Neural progenitor cell (in vitro differentiated cells): Measurements from ENCODE around the gene PDE5A.

Experiments
- CTCF ChIP-seq: fragments of 200-600 bp; sonication (generic); IDR thresholded peaks from 2 replicates; pipeline ENCODE4 v1.5.1; 2017; ENCODE audit warnings: antibody characterized with exemption, mild to moderate bottlenecking
- EZH2 ChIP-seq: fragments of 200-600 bp; sonication (generic); IDR thresholded peaks from 2 replicates; pipeline ENCODE4 v1.6.1; 2017; ENCODE audit warnings: antibody characterized with exemption, mild to moderate bottlenecking, moderate library complexity
- EZH2phosphoT487 ChIP-seq: fragments of 200-600 bp; sonication (generic); IDR thresholded peaks from 2 replicates; pipeline ENCODE4 v1.6.1; 2017; ENCODE audit warnings: antibody characterized with exemption

DNA sequence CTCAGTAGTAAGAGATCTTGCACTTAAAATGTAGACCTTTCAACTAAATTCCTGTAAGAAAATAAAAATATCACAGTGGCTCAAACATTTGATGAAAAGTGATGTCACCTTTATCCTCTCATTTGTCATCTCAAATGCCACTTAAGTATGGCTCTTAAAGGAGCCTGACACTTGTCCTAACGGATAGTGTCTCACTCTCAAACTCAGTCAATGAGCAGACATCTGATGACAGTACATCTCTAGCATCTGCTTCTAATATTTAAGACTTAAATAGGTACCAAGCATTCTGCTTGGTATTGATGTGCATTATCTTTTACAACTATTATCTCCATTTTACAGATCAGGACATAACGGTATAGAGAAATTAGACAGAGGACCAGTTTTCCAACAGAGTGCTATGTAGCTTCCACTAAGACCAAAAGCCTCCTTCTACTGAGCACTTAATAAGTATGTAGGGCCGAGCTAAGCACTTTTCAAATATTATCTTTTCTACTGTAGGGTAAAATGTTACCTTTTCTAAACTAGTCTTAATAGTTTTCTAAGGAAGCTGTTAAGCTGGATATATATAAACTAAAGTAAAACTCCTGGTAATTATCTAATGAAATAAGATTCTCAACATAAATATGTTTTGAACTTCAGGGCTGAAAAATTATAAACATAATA lies 110.2 kb downstream of the PDE5A start:
- TF ChIP-seq EZH2phosphoT487 = no peak
- TF ChIP-seq CTCF = no peak
- TF ChIP-seq EZH2 = no peak
